PFSK-1 (cell line): ENCODE results near the gene KRTCAP3.

Experiments used
- POLR2AphosphoS5 ChIP-seq: IDR thresholded peaks from 2 replicates; pipeline ENCODE4 v1.6.1; 2012; ENCODE audit warnings: low read depth, mild to moderate bottlenecking, control low read depth, low read length, moderate library complexity
- SIN3A ChIP-seq: IDR thresholded peaks from 2 replicates; pipeline ENCODE4 v1.6.1; 2012; ENCODE audit warnings: mild to moderate bottlenecking, low read length, moderate library complexity, borderline replicate concordance; ENCODE audit not compliant: insufficient read depth
- TF ChIP-seq, protein P1 (sequence below), 2 experiments: IDR thresholded peaks; 2 replicates each; pipeline versions ENCODE4 v1.6.1 to v1.8.0; 2011 to 2012; ENCODE audit warnings: low read depth in 2 of 2, low read length in 2 of 2, control low read depth in 1 of 2, inconsistent platforms in 1 of 2, mild to moderate bottlenecking in 1 of 2, moderate library complexity in 1 of 2; ENCODE audit not compliant: insufficient read depth in 1 of 2

DNA sequence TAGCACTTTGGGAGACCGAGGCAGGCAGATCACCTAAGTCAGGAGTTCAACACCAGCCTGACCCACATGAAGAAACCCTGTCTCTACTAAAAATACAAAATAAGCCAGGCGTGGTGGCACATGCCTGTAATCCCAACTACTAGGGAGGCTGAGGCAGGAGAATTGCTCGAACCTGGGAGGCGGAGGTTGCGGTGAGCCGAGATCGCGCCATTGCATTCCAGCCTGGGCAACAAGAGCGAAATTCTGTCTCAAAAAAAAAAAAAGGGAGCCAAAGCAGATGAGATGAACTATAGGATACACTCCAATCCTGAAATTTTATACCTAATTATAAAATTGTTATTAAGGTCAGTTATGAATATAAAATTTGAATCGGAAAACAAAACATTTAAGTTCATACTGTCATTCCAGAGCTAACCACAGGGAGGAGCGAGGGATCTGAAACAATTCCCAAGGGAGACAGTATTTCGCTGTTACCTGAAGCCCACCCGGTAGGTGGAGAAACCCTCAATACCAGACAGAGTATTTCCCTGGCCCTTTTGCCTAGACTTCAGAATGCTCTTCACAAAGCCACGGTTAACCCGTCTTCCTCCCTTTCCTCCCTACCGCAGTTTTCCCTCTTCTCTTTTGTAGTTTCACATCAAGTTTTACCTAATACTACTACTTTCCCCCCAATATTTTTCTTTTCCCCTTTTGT lies 34.2 kb upstream of the KRTCAP3 start:
- TF ChIP-seq, protein P1, sequence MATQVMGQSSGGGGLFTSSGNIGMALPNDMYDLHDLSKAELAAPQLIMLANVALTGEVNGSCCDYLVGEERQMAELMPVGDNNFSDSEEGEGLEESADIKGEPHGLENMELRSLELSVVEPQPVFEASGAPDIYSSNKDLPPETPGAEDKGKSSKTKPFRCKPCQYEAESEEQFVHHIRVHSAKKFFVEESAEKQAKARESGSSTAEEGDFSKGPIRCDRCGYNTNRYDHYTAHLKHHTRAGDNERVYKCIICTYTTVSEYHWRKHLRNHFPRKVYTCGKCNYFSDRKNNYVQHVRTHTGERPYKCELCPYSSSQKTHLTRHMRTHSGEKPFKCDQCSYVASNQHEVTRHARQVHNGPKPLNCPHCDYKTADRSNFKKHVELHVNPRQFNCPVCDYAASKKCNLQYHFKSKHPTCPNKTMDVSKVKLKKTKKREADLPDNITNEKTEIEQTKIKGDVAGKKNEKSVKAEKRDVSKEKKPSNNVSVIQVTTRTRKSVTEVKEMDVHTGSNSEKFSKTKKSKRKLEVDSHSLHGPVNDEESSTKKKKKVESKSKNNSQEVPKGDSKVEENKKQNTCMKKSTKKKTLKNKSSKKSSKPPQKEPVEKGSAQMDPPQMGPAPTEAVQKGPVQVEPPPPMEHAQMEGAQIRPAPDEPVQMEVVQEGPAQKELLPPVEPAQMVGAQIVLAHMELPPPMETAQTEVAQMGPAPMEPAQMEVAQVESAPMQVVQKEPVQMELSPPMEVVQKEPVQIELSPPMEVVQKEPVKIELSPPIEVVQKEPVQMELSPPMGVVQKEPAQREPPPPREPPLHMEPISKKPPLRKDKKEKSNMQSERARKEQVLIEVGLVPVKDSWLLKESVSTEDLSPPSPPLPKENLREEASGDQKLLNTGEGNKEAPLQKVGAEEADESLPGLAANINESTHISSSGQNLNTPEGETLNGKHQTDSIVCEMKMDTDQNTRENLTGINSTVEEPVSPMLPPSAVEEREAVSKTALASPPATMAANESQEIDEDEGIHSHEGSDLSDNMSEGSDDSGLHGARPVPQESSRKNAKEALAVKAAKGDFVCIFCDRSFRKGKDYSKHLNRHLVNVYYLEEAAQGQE (IDR thresholded peaks at IDR 0.05; ENCODE audit: insufficient read depth in 1 of 2, low read depth in 2 of 2, low read length in 2 of 2), result no peak
- peak; percentile 46 for TF ChIP-seq POLR2AphosphoS5
- no peak for TF ChIP-seq SIN3A
